HG03039 (cell line): ENCODE data around the gene C1QTNF5.

Experiments used
- ATAC-seq: cut with Tn5 transposase; IDR thresholded peaks from one replicate; pipeline ENCODE4 v1.9.1; 2021; ENCODE audit warnings: mild to moderate bottlenecking, moderate library complexity; ENCODE audit not compliant: unreplicated experiment

The C1QTNF5 gene

DNA sequence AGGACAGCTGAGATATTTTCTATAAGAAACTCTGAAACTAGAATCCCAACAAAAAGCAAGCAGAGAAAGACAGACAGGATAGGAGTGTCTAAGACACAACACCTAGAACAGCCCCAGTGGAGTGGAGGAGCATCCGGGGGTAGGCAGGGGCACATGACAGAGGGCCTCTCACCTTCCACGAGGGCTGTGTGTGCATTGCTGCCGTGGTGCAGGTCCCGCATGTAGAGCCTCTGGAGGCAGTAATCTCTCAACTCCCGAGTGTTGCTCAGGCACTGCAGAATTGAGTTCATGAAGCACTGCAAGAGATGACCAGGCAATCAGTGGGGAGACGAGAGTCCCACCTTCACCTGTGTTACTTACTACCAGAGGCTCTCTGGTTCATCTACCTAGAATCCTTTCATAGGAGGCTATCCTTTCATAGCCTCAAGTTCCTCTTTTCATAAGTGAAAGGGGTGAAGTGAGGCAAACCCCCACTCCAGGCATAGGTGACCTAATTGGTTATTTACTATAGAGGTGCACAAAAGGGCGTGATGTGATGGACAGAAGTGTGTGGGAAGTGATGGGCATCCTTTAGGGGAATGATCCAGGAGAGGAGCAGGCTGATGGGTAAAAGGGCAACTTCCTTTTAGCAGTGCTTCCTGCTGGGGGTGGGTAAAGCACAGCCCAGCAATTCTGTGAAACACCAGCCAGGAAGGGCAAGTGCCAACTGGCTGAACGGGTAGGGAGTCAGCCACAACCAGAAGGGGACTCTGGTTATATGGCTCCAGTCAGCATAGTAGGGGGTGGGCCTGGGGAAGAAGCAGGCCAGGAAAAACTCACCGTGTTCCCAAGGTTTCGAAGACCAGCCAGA is 18.9 kb upstream of the C1QTNF5 start:
- ATAC-seq = no peak

DNA sequence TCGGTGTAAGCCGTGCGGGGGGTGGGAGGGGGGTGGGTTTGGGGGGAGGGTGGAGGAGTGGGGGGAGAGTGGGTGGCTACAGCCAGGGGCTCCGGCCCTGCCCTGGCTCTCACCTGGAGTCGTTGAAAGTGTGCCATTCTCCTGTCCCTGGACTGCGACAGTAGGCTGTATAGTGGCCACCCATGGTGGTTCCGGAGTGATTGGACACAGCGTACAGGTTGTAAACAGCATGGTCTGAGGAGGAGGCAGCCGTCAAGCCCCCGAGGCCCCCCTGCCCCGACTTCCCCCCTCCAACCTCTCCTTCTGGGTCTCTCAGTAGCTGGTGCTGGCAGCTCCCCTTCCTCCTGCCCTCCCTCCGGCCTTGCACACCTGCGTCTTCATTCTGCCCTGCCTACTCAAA is 16.4 kb upstream of the C1QTNF5 start:
- ATAC-seq = no peak

DNA sequence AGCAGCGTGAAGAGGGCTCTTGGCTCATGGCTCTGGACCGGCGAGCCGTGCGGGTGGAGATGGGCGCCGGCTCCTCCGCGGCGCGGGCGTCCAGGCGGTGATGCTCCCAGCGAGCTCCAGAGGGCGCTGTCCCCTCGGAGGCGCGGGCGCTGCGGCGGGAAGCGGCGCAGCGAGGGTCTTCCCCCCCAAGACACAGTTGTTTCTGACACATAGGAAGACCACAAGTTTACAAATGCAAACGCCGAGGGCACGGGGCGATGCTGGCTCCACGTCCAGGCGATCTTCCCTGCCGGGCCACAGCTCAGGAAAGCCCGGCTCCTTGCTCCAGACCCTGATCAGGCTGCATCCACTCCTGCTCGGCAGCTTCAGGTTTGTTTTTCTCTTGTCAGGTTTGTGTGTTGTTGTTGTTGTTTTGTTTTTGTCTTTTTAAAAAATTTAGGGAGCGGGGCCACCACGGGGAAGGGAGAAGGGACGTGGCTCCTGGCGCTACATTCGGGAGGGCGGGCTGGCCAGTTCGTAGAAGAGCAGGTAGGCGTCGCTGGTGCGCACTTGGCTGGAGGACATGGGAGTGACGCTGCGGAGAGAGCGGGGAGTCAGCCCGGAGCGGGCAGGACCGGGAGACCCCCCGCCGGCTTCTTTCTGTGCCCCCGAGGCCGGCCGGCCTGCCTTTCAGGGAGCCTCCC is 15.8 kb upstream of the C1QTNF5 start:
- ATAC-seq = peak; percentile 69

DNA sequence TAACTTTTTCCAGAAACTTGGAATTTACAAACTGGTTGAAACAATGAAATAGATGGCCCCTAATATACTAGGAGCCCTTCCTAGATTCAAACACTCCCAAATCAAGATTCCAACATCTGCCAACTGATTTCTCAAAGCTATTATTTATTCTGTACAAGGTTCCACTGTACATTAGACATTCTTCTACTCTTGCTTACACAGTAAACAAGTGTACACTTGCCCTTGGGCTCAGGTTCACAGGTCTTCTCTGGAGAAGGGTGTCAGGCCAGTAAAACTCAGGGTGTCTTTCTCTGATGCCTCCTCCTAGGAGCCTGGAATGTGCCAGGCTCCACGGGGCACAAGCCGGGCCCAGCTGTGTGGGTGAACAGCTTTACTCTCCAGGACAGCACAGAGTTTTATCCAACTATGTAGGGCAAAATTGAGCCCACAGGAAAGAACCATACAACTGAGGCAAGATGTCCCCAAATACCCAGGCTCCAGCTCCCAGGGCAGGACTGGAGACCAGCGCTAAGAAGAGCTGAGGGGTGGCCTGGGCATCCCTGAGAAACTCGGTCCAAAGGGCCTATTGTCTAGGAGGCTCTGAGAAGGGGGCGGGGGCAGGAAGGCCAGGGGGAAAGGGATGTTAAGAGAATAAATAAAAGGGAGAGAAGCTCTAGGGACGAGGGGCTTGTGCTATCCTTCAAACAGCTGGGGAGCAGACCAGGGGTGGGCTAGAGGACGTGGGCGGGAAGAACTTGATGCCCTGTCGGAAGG is 14.6 kb upstream of the C1QTNF5 start:
- ATAC-seq = no peak

DNA sequence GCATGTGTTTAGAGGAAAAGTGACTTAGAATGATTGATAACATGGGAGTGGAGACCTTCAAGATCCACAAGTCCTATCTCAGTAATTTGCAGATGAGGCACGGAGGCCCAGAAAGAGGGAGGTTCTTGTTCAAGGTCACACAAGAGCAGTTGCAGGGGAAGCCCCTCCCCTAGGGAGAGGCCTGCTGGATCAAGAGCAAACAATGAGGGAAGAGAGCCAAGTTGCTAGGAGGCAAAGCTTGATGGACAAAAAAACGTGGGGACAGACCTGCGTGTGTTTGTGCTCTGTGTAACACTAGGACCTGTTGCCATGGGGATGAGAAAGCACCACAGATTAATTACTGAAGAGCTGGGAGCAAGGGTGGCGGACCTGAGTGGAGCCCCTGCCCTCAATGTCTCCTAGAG is 12.2 kb upstream of the C1QTNF5 start:
- no peak for ATAC-seq

DNA sequence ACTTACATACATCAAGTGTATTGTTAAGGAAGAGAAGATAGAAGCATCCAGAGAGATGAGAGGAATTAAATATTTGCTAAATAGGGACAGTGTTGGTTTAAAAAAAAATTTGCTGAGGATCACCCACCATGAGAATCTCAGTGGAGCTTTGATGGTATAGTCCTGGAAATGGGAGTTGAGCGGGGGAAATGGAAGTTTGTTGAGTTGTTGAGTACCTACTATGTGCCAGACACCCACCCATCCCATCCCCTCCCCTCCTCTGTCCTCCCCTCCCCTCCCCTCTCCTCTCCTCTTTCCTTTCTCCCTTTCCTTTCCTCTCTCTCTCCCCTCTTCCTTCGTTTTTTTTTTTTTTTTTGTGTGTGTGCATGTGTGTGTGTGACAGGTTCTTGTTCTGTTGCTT is 10.5 kb upstream of the C1QTNF5 start:
- no peak for ATAC-seq

DNA sequence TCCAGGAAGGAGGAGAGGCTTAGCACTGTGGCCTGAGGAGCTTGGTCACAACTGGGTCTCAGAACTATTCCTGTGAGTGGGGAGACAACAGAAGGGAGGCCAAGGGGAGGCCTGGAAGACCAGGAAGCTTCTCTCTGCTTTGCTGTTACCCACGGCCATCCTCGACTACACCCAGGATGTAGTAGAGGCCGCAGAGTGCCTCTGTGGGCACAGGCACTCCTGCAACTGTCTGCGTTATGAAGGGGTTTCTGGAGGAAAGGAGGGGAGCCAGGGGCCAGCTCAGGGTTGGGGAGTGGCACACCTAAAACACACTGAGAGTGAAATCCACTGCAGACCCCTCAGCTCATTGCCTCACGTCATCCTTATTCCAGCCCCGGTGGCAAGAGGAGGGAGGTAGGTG is 9.6 kb upstream of the C1QTNF5 start:
- no peak for ATAC-seq

DNA sequence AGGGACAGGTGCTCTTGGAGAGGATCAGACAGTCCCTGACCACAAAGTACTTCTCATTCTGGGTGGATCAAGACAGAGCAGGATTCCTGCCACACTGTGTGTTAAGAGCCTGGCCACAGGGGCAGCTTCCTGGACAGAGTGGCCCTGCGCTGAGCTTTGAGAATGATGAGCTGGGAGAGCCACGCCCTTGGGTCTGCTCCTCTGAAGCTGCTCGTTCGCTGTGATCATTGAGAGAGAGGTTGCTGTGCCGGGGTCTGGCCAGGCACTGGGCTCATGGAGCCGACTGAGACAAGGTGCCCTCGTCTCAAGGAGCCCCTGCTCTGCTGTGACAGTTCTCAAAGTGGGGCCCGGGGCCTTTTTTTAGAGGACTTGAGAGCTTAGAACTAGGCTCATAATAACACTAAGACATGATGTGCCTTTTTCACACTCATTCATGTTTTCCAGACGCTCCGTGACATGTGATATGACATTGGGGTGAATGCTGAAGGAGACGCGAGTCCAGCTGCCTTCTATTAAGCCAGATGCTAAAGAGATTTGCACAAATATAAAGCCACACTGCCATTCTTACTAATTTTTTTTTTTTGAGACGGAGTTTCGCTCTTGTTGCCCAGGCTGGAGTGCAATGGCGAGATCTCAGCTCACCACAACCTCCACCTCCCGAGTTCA is 7.4 kb upstream of the C1QTNF5 start:
- ATAC-seq = no peak

DNA sequence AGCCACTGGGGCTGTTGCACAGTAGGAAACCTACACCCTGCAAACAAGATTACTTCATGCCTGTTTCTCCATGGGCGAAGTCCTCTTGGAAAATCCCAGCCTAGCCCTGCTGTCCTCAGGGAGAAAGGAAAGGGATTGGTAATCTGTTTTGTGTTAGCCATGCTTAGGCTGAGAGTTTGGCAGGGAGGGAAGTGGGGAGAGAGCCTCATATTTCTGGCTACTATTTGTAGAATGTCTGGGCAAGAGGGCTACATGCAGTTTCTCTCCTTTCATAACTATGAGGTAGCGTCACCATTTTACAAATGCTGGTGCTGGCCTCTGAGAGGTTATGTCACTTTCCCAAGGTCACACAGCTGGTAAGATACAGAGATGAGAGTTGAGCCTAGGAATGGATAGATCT is 6.6 kb upstream of the C1QTNF5 start:
- ATAC-seq = no peak

DNA sequence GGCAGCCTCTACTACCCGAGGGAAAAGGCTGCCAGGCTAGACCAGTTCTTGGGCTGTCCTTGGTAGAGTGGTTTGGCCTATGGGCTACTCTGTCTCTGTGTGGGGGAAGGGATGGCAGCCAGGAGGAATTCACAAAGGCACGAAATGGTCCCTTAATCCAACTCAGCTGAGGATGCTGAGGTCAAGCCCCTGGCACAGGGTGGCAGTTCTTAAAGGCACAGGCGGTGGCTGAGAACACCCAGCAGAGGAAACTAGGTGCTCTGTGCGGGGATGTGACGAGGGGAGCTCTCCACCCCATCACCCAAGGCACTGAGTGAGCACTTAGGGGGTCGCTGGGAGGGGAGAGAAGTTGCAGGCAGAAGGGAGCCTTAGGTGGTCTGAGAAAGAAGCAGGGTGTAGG is 5.9 kb upstream of the C1QTNF5 start, which contains the start of gene MFRP:
TSS of gene MFRP (minus strand) at position 101 of the 400 bp plus-strand sequence. CDS start 192 bp downstream, outside the sequence.
- ATAC-seq = no peak

DNA sequence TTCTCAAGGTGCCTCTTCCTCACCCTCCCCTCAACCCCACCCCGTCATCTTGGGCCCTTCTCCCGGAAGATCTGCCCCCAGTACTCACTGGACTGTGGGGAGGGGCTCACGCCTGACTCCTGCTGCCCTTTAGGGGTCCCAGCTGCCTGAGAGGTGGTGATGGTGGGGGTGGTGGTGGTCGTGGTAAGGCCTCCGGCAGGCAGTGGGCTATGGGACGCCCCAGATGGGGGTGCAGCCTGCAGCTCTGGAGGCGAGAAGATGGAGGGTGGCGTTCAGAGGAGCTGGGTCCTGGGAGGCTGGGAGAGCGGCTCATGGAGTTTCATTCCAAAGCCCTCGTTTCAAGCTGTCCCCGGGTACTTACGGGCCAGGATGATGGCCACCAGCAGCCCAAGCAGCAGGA is 5.0 kb upstream of the C1QTNF5 start:
- ATAC-seq = no peak

DNA sequence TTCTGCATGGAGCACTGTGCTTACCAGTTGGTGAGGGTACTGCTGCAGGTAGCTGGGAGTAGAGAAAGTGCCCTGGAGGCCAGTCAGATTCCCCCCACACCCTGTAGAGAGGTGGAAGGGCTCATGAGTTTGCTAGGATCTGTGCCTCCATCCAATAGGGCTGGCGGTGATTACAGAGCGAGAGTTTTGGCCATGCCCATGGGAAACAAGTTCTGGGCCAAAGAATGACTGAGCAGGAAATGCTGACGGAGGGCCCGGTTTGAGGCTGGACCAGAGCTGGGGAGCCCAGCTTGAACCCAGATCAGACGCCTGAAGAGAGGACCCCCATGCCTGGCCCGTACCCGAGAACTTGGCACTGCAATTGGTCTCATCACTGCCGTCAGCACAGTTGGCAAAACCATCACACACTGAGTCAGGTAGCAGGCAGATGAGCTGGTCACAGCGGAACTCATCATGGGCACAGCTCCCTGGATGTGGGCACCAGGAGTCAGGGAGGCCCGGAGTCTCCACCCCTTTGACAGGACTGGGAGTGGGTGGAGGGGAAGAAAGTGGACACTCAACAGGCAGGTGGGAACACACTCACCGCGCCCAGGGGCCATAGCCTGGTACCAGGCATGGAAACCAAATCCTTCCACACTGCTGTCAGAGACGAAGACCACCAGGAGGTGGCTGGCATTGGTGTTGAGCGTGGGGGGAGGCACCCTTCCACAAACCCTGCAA is 3.8 kb upstream of the C1QTNF5 start:
- no peak for ATAC-seq

DNA sequence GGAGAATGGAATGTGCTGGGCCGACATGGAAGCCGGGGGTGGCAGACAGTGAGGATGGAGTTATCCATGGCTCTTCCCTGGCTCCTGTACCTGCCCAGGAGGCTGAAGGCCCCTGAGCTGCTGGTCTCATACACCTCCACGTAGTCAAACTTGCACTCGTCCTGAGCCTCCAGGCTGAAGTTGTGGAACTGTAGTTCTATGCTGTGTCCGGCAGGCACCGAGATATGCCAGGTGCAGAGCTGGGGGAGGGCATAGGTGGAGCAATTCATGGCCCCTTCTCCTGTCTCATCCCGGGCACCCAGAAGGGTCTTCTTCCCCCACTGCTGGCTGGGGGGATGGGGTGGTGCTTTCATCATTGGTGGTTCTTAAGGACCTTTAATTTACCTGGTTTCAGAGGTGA is 3.0 kb upstream of the C1QTNF5 start:
- ATAC-seq = no peak

DNA sequence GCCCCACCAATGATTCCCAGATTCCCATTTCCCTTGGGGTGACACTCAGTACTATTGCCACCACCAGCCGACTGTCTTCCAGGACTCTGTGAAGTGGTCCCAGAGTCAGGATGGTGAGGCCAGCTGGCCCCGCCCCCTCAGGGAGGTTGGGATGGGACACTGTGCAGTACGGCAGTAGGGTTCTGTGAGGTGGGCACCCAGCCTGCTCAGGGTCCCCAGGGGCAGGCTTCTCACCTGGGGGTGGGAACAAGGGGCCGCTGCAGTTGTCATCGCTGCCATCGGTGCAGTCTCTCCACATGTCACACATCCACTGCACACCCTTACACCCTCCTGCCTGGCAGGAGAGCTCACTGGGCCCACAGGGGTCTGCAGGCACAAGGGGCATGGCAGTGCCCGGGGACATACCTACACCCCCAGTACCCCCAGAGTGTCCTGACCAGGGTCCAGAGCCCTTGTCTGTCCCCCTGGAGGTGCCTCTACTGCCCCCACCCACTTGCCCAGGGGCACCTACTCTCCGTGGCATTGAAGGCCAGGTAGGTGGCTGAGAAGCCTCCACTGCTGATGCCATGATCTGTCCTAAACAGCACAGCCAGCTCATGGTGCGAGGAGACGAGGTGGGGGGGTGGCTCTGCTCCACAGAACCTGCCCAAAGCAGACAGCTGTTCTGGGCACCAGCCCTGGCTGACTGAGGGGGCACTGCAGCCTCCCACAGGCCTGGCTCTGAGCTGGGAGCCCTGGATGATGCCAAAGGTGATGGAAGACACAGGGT is 1.9 kb upstream of the C1QTNF5 start:
- ATAC-seq = no peak

DNA sequence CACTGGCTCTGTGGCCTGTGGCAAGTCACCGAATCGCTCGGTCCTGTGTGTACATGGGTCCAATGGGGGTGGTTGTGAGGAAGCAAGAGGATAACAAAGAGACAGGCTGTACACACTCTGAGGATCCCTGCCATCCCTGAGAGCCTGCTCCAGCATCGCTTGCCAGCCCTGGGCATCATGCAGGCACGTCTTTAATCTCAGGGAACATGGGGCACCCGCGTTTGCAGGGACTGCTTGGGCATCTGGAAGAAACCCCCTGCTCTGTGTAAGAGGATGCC is 1.3 kb upstream of the C1QTNF5 start:
- no peak for ATAC-seq

DNA sequence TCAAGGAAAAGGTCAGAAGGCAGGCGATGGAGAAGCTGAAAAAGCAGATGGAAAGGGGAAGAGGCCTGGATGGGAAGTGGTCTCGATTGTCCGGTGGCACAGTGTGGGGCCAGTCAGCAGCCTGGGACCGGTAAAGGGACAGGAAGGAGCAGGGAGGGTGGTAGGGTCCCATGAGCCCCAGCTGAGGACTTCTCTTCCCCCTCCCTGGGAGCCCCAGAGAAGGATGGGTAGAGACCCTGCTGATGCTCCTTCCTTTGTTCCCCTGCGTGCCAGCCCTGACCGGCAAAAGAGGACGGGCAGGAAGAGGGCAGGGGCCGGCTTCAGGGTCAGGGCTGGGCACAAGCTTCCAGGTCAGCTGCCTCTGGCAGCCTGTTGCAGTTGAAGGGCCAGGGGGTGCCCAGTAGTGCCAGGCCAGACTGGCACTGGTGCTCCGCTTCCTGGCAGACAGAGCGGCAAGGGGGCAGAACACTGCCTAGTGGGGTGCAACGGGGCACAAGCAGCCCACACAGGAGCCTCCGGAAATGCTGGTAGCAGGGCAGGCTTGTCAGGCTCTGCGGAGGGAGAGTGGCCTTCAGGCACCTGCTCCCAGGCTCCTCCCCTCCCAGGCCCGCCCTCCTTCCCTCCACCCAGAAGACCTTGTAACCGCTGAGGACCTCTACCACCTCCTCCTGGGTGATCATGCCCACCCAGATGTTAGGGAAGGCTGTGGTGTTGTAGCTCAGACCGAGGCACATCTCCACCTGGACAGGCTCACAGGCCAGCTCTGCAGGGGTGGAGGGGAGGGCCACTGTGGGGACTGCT is 739 bp upstream of the C1QTNF5 start:
- ATAC-seq = no peak

DNA sequence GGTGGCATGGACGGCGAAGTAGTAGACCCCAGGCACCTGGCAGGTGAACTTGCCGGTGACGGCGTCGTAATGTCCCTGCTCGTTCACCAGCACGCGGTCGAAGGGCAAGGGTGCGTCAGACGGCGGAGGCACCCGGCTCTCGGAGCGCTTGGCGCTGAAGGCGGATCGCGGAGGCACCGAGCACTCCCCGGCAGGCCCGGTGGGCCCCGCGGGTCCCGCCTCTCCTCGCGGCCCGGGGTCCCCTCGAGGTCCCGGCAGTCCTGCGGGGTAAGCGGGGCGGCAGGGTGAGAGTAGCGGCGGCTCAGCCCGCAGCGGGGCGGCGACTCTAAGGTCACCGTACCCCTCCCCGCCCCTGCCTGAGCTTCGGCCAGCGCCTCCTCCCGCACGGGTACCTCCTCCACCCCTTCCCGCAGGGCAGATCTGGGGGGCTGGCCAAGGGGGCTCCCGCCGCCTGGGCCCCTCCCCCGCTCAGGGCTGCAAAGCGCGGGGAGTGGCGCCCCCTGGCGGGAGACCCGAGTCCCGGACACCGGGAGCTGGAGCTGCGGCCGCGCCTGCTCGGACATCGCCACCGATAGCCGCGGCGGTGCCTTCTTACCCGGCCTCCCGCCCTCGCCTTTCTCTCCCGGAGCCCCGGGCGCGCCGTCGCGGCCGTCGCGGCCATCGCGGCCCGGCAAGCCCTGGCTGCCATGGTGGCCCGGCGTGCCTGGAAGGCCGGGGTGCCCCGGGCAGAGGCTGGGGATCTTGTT is 921 bp downstream of the C1QTNF5 start:
- ATAC-seq = no peak

DNA sequence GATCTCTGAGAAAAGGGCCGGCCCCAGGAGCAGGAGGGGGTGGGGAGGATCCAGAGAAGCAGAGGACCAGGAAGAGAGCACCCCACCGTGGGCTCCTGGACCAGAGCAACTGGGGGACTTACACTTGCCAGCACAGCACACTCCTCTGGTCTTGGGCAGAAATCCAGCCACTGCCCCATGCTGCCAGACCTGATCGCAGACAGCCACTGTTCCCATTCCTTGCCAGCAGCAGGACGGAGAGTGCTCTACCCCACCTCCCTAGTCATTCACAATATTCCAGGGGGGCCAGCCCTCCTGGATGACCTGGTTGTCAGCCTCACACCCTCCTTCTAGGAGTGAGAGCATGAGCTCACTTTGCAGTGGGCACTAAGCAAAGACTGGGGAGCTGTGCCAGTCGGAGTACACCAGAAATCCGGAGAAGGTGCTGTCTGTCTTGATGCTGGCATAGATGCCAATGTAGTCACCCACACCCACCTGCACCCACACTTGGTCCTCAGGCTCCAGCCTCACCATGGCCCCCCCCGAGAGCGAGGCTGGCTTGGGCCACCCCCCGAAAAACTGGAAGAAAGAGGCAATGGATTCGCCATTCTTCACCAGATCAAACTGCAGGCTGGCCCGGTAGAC is 1.6 kb downstream of the C1QTNF5 start:
- no peak for ATAC-seq
